ENCODE measurements around the gene HDAC4. TPM values are rescaled to one million over a fixed set of nuclear protein-coding genes. Genes with fewer than 3 reads are reported as not detected.

Gene HDAC4
- total and polyA plus RNA-seq, 2 of the 8 experiments (the other 6 are each of a cell fraction or from before 2014, with no cell fraction given) = 15.4 to 31.5 TPM

- no peak for TF ChIP-seq JUN (IDR thresholded peaks at IDR 0.05; ENCODE audit: low read depth, low read length)
- no peak for TF ChIP-seq NRF1 (IDR thresholded peaks at IDR 0.05; ENCODE audit: low read depth, low read length)
Measured at GRCh38 chr2:239424337-239425045, 23.7 kb upstream of the HDAC4 start (continued).

Measured in H1 (cell line).